ENCODE measurements around the gene CLEC20A.
A peak's percentile ranks its signal among the peaks of the same experiment; 100 is the strongest.

The CLEC20A gene

DNA sequence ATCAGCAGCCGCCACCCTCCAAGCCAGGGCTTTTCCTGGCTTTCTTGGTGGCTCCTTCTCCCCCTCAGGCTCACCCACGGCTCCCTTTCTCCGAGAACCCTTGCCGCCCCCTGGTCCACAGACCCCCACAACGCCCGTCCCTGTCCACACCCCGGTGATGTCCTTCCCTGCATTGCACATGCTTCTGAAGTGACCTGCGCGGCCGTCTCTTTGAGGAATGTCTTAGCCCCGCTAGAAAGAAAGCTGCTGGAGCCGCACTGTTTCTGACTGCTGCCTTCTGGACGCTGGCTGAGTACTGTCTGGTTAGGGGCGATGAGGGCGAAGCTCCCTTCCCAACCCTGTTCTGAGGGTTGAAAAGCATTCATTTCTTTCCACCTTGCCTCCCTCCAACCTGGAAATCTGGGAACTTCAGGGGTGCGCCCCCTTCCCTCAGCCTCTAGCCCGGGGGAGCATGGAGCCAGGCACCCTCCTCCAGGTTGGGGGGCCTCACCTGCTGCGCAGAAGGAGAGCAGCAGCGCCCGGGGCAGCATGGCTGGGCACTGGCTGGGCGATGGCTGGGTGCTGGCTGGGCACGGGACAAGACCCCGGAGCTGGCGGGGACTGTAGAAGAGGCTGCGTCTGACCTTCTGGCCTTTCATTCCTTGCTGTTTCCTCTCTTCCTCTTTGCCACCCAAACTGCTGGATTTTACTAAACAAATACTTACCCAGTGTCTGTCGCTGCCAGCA is at the start of gene CLEC20A:
Gene CLEC20A (minus strand): TSS at position 555 of the 726 bp plus-strand sequence. CDS start 25 bp downstream, at position 530.
- no peak for DNase-seq

DNA sequence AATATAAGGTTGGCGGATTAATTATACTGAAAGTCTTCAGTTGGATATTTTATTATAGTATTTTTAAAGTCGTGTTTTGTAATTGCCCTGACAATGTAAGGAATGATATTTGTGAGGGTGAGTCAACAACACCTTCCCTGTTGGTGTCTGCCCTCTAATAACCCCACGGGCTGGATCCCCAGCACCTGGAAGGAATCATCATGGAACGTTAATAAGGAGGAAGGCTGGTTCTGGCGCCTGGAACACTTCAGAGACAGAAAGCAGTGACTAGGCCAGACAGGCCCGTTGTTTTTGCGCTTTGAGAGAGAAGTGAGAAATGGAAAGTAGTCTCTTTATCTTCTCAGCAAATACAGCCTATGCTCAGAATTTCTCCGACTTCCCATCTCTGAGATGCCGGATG is 47.8 kb upstream of the CLEC20A start:
- DNase-seq, result no peak

DNA sequence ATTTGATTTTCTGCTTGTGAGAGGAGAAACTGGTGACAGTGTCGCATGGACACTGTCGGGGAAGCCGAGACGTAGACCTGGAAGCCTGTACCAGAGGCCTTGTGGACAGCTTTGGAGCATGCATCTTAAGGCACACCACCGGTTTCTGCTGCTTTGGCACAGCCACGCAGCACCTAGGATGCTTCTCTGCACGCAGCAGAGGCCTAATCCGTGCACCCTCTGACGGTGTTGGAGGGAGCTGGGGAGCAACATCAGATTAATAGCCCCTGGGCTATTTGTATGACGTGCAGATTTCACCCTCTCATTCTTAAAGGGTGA is 46.5 kb upstream of the CLEC20A start:
- no peak for DNase-seq

DNA sequence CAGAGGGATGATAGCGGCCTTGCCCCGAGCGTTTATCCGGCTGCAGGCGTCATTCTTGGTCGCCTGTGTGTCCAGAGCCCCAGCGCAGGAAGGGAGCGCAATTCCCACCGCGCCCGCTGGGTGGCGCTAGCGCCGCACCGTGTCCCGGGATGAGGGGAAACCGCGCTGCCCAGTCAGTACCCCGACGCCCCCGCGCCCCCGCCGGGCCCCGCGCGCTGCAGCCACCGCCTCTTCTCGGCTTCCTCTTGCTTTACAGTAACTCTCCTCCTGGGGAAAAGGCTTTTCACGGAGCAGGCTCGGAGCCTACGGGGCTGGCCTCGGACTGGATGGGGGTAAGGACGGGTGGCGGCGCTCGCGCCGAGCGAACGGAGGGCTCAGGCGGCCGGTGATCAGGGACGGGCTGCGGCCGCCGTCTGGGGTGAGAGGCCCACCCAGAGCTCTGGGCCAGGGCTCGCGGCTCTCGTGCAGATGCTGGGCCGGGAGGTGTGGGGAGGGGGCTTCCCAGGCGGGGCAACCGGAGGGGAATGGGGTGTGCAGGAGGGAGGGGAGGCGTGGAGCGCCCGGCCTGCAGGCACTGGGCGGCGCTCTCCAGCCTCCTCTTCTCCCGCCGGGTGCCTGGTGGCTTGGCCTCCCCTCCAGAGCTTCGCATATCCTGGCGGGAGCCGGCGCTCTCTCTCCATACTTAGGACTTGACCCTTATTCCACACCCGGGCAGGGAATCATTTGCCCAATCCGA is 46.0 kb upstream of the CLEC20A start:
- peak; percentile 81 for DNase-seq

GRCh38 chr1:178541829-178542553 is 45.2 kb upstream of the CLEC20A start:
- DNase-seq, result peak; percentile 12

- DNase-seq, result no peak
These were observed 44.6 kb upstream of the CLEC20A start for GRCh38 chr1:178541379-178541778.

DNA sequence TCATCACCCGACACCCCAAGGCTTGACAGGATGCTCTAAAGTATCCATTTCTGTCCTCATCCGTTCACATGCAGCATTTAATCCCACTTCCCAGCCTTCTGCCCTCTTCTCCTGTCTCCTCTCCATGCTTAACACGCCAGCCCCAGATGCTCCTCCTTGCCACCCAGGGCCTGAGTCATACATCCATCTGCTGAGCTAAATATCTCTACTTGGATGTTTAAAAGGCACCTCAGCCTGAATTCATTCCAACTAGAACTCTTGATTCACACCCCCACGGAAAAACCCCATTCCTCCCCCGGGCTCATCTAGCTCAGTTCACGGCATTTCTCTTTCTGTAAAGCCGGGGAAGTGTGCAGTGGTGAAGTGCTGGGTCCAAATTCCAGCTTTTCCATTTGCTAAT is 43.9 kb upstream of the CLEC20A start:
- DNase-seq, result peak; percentile 92

- DNase-seq, result no peak
These were observed 43.4 kb upstream of the CLEC20A start for GRCh38 chr1:178540204-178540603.

DNA sequence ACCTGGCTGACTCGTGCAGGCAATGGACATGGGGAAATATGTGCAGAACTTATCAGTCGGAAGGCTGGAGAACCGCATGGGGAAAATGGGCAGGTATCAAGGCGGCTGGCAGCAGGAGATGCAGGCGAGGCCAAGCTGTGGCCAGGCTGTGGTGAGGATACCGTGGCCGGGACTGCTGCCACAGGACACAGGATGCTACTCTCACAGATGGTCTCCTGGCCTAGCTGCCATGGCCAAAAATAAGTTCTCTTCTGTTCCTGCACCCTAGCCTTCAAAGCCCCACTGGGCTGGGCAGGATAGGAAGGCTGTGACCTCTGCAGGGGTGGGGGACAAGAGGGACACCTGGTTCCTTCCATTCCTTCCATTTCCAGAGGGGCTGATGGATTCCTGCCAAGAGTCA is 42.5 kb upstream of the CLEC20A start:
- DNase-seq, result no peak

GRCh38 chr1:178538192-178538916 is 41.6 kb upstream of the CLEC20A start:
- DNase-seq, result peak; percentile 82

DNA sequence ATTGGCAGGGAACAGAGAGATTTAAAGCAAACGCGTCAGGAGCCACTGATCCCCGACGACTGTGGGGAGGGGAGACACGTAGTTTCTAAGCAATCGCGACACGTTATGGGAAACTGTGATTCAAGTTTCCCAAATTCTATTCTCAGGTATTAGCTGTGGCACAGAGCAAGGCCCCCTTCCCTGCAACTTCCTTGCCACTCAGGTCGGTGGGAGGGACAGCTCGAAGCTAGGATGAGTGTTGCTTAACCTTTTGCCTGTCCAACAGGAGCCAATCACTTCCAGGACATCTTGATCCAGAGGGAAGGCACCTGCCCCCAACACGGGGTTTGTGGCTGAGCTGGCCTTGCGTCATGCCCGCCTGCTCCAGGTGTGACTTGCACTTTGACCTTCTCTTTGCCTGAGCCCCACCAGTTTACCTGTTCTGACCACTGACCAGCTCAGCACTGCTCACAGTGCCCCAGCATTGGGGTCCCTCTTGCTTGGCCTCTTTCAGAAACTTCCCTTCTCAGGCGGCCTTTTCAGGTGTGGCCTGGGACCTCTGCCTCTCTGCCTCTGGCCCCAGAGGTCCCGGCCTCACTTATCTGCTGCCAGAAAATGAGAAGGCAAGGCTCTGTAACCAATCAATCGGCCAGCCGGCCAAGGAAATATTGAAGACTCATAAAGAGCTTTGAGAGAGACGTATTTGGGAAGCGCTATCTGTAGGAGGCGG is 40.8 kb upstream of the CLEC20A start:
- no peak for DNase-seq

DNA sequence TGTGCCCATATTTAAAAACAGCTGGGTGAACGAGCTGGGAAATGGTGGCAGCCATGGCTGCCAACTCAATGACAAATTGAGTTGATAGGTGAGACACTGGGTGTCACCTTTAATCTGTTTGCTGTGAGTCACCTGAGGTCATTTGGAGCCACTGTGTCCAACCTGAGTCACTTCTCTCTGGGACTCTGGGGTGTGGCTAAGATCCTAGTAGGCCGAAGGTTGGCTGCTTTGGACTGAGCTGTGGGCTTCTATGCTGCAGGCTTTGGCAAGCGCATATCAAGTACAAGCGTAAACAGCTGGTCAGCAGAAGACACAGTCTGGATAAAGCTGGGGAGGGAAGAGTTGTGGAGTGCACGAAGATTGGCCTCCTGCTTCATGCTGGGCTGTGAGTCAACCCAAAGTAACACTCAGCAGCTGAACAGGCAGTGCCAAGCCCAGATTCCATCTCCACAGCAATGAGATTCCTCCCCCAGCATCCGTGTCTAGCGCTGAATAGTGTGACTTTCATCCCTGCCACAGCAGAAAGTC is 40.1 kb upstream of the CLEC20A start:
- peak; percentile 97 for DNase-seq

GRCh38 chr1:178536329-178536728 is 39.6 kb upstream of the CLEC20A start:
- DNase-seq, result no peak

GRCh38 chr1:178534137-178534868 is 37.5 kb upstream of the CLEC20A start:
- no peak for DNase-seq

DNA sequence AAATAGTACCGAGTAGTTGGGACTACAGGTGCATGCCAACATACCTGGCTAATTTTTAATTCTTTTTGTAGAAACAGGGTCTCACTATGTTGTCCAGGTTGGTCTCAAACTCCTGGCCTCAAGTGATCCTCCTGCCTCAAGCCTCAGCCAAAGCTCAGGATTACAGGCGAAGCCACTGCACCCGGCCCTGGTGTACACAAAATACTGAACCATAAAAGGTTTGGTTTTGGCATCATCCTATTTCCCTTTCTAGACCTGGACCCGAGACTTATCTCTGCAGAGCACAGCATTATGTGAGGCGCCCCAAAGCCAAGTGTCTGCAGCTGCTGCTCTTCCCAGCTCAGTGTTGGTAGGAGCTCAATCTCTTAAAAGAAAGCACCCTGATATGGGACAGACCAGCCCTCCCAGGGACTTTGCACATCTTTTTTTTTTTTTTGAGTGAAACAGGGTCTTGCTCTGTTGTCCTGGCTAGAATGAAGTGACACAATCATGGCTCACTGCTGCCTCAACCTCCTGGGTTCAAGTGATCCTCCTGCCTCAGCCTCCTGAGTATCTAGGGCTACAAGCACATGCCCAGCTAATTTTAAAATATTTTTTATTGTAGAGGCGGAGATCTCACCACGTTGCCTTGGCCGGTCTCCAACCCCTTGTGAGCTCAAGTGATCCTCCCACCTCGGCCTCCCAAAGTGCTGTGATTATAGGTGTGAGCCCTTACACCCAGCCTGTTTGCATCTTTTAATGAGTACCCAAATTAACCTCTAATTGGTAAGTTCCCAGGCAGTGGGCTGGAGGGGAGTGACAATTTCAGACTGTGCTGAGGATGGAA is 36.6 kb upstream of the CLEC20A start:
- DNase-seq, result no peak

DNA sequence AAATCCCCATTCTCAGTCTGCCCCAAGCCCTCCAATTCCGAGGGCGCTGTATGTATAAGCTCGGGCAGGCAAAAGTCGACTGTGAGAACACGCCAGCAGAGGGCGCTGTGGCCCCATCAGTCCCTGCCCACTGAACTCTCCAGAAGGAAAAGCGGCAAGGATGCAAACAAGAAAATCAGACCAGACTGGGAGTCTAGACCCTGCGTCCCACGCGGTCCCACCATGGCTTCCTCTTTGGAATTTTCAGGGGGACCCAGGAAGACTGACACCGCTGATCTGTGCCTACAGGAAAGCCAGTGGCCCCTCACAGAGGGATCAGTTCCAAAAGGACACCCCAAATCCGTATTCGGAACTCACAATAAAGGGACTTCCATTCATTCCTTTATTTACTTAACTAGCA is 35.6 kb upstream of the CLEC20A start:
- DNase-seq, result peak; percentile 72

GRCh38 chr1:178531887-178532286 is 35.1 kb upstream of the CLEC20A start:
- no peak for DNase-seq

- no peak for DNase-seq
These were observed 33.7 kb upstream of the CLEC20A start for GRCh38 chr1:178530502-178530901.

- peak; percentile 88 for DNase-seq
These were observed 33.3 kb upstream of the CLEC20A start for GRCh38 chr1:178530037-178530402.

DNA sequence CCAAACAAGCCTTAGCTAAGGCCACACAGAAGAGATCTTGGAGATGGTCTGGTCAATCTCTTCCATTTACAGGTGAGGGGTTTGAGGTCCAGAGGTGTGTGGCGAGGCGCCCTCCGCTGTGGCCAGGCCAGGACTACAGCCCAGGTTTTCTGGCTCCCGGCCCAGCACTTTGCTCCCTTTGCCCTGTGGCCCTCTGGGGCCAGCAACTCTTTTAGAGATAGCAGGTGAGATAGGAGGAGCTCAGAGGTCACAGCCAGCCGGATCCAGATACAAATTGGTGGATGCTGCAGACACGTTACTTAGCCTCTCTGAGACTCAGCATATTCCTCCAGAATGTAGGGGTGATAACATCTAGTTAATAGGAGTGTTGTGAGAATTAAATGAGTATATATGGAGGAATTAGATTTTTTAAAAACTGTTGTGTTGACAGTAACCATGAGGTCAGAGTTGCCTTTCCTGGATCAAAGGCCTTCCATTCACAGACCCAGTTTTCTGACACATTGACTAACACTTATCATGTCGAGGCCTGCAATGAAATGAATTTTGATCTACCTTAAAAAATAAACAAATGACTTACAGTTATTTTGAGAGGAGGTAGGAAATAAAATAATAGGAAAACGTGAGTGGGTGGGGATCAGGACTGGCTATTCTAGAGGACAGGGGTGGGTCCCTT is 32.7 kb upstream of the CLEC20A start:
- DNase-seq, result no peak
